ENCODE data around the gene LRIT3. TPM values are rescaled to one million over a fixed set of nuclear protein-coding genes. Genes with fewer than 3 reads are reported as not detected.

Gene LRIT3
- total and polyA plus RNA-seq, 2 of the 13 experiments (the other 11 are each of a cell fraction or from before 2014, with no cell fraction given), result 0.03 TPM; not detected in 1

GRCh38 chr4:109815151-109816081 lies 32.5 kb upstream of the LRIT3 start, which contains the start of gene GAR1 (continued):
- TF ChIP-seq HNRNPK (IDR thresholded peaks at IDR 0.05; ENCODE audit: low read depth, low read length, poor library complexity, severe bottlenecking) (no peak), HNRNPLL (IDR thresholded peaks at IDR 0.05; ENCODE audit: low read depth, low read length, poor library complexity, severe bottlenecking) (peak; percentile 67), KDM3A (CRISPR knock-in tag; IDR thresholded peaks at IDR 0.05; ENCODE audit: low read depth) (peak; percentile 76; the same call in 1 of the 2 replicates), MBD4 (IDR thresholded peaks at IDR 0.05; ENCODE audit: borderline replicate concordance, low read length) (no peak), DRAP1 (CRISPR knock-in tag; IDR thresholded peaks at IDR 0.05) (peak; percentile 55; the same call in 1 of the 2 replicates), NFE2 (CRISPR knock-in tag; IDR thresholded peaks at IDR 0.05) (no peak), RFX1 (IDR thresholded peaks at IDR 0.05) (peak; percentile 71; the same call in 1 of the 2 replicates), WIZ (CRISPR knock-in tag; IDR thresholded peaks at IDR 0.05) (0 out of 2 replicates have a peak, but pooled peaks have one; percentile 80), HMG20A (CRISPR knock-in tag; IDR thresholded peaks at IDR 0.05; ENCODE audit: borderline replicate concordance) (no peak), ATF1 (CRISPR knock-in tag; IDR thresholded peaks at IDR 0.05) (peak; percentile 98), IRX3 (CRISPR knock-in tag; IDR thresholded peaks at IDR 0.05; ENCODE audit: borderline replicate concordance, low read depth) (no peak), REST (IDR thresholded peaks at IDR 0.05; ENCODE audit: borderline replicate concordance in 1 of 2, low read depth in 1 of 2, low read length in 2 of 2) (peak in 1 of 2 experiments; percentile 40; a peak in 1 of 4 replicates), PLSCR1 (CRISPR knock-in tag; IDR thresholded peaks at IDR 0.05; ENCODE audit: borderline replicate concordance) (no peak), NR0B2 (CRISPR knock-in tag; IDR thresholded peaks at IDR 0.05) (peak; percentile 96; the same call in 1 of the 2 replicates), MXD3 (CRISPR knock-in tag; IDR thresholded peaks at IDR 0.05) (peak; percentile 90; the same call in 1 of the 2 replicates), RBAK (CRISPR knock-in tag; IDR thresholded peaks at IDR 0.05) (no peak), ZNF138 (CRISPR knock-in tag; IDR thresholded peaks at IDR 0.05; ENCODE audit: low read depth) (no peak), ARNTL (CRISPR knock-in tag; IDR thresholded peaks at IDR 0.05) (peak; percentile 65; the same call in 1 of the 2 replicates), IRF9 (CRISPR knock-in tag; IDR thresholded peaks at IDR 0.05; ENCODE audit: borderline replicate concordance) (0 out of 2 replicates have a peak, but pooled peaks have one; percentile 85), SMAD9 (CRISPR knock-in tag; IDR thresholded peaks at IDR 0.05) (peak; percentile 57; the same call in 1 of the 2 replicates)

All from HepG2 (cell line).